HG02884 (cell line): ENCODE measurements around the gene CRB2.

Experiments used
- ATAC-seq: cut with Tn5 transposase; IDR thresholded peaks from one replicate; pipeline ENCODE4 v1.9.1; 2021; ENCODE audit warnings: mild to moderate bottlenecking, moderate library complexity; ENCODE audit not compliant: unreplicated experiment

CRB2 gene

DNA sequence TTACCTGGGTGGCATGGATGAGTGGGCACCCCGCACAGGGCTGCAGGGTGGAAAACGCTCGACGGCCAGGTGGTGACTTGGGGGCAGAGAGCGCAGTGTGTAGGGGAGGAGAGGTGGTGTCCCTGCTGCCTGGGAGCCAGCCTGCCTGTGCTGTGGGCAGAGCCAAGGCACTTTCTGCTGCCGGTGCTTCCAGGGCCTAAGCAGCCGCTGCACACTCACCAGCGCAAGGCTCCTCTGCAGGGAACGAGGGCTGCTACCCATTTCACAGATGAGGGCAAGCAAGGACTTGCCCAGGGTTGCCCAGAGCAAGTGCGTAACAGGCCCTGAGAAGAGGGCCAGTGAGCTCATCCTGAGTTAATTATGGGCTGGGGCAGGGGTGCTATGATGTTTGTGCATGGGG, 62.5 kb downstream of the CRB2 start:
- ATAC-seq, result no peak

DNA sequence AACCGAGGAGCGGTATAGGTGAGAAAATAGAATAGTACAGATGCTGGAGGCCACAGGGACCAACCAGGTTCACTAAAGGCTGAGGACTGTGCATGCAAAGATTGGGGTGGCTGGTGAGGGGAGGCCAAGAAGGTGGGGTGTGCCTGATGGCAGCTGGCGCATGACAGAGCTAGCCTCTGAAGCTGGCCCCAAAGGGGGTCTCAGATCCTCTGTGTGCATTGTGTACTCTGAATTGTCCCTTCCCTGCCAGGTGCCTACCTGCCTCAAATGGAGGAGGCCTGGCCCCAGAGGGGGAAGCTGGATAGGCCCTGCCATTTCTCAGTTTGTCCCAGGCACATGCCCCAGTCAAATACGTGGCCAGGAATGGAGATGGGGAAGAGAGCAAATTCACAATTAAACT, 63.1 kb downstream of the CRB2 start:
- ATAC-seq, result no peak

DNA sequence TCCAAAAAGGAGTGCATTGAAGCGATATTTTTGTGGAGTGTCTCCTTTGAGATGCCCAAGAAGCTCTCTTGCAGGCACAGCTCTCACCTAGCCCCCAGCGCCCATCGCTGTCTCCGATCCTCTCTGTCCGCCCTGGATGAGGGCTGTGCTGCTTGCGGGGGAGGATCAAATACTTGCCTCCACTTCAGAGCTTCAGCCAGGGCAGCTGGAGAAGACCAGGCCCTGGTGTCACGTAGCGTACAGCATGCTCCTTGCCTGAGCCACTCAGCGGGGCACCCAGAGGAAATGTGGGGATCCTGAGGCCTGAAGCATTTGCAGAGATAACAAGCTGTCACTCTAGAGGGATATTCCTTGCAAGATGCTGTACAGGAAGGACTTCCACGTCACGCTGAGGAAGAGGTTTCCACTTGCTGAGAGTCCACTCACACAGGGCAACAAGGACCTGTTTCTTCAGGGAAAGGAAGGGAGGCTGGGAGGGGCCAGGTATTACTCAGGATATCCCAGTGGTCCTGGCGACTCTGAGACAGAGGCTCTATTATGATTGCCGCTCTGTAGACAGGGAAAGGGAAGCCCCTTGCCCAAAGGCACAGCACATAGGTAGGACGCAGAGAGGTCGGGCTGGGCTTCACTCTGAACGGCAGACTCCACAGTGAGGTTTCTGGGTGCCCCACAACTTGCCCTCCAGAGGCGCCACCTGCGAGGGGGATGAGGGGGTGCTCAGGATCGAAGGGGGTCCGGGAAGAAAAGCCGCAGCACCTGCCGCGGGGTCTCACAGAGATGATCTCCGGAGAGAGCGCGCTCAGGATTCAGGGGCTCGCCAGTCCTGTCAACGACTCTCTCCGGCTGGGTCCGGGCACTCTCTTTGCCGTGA, 64.0 kb downstream of the CRB2 start:
- no peak for ATAC-seq

DNA sequence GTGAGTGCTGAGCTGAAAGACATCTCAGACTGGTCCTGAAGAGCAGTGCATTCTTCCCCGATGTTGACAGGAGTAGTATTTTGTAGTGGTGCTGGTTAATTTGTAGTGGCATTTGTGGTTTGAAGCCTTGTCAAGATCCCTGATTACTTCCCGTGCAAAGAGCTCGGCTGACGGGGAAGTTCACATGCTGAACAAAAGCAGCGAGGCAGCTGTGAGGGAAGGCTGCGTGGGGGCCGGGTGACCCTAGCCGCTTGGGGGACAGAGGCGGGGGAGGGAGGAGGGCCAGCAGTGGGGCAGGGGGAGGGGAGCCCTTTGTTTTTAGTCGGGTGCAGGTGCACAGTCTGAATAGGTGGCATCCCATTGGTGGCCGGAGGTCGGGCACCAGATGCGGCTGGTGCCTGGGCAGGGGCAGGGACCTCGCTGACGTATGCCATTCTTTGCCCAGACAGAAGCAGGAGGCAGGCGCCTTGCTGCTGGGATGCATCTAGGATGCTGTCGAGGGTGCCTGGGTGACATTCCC, 64.7 kb downstream of the CRB2 start:
- ATAC-seq, result no peak

DNA sequence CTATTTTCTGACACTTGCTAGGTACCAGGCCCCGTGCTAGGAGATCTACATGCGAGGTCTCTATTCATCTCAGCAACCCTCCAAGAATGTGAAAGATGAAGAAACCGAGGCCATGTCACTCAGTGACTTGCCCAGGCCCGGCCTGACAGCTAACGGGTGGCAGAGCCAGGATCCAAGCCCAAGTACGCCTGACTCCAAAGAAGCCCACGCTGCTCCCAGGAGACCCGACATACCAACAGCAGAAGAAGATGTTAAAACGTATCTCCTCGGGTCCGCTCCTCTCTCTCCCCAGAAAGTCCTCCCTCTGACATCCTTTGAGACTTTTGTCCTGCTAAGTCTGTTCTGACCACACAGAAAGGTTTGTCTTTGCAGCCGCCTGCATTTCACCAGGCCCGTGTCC, 65.2 kb downstream of the CRB2 start:
- no peak for ATAC-seq

DNA sequence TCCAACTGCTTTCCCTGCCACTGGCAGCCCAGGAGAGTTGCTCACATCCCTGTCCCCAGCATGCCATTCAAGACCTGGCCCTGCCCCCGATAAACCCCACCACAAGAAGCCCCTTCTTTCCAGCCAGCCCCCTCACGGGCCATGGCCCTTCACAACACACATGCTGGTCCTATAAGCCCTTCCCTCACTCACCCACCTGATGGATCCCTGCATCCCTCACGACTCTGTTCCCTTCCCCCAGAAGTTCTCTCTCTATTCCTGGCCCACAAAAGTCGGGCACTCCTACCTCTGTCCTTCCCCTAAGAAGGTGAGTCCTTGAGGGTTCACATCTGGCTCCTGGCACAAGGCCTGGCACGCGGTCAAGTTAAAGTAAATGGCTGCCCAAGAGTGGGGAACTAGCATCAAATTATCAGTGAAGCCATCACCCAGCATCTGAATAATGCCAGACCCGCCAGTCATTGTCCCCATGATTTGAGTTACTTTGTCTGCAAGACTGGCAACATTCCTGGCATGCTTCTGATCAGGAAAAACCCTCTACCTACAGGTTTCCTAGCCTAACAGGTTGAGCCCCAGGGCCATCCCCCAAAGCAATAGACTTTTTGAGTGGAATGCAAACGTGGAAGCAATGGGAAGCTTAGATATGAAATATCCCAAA, 65.9 kb downstream of the CRB2 start:
- ATAC-seq, result no peak

DNA sequence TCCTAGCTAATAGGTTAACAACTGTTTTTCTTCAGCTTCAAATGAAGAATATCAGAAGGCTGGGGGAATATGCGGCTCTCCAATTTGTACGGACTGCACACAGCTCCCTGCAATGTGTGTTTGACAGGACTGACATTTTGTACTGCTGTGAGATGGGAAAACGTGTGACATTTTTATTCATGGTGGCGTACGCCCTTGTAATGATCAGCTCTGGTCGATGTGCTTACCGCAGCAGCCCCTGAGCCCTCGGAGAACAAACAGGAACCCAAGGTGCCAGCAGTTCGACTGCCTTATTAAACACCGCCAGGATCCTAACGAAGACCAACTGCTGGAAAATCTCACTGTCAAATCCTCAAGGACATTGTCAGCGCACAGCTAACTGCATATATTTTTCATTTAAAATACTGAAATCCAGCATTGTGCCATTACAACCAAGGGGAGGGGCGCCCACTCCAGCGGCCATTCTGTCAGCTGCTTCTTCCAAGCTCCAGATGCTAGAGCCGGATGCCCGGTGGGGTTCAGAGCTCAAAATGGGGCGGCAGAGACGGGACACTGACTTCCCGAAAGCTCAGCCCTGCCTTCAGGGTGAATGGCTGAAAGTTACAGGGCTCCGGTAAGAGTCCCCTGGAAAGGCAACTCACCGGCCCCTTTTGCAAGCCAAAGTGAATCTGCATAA, 66.8 kb downstream of the CRB2 start:
- ATAC-seq, result no peak

DNA sequence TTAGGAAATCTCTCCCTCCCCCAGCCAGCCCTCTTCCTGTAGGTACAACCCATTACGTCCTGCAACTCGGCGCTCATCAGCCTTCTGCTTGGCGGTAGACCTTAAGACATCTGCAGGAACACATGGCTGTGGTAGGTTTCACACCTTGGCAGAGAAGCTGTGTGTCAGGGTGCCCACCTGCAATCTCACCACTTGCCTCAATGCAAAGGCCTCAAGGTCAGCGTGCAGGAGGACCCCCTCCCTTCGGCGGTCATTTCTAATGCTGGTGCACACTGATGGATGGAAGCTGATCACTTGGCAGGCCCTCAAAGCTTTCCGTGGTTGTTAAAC, 67.3 kb downstream of the CRB2 start:
- ATAC-seq, result no peak

DNA sequence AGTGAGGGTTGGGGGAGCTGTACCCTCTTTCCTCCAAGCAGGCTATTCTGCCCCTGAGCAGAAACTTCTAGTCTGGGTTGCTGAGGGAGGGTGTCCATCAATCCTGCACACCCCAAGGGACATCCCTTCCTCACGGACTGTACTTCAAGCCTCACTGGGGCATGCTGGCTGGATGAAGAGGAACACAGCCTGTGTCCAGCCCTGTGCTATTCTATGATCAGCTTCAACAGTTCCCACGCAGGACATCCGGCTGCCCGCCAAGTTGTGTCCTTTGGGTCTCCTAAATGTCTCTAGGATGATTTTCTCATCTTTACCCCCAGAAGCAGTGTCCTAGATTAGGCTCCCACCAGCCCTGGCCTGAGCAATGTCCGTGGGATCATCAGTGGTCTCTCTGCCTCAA, 68.1 kb downstream of the CRB2 start:
- no peak for ATAC-seq

DNA sequence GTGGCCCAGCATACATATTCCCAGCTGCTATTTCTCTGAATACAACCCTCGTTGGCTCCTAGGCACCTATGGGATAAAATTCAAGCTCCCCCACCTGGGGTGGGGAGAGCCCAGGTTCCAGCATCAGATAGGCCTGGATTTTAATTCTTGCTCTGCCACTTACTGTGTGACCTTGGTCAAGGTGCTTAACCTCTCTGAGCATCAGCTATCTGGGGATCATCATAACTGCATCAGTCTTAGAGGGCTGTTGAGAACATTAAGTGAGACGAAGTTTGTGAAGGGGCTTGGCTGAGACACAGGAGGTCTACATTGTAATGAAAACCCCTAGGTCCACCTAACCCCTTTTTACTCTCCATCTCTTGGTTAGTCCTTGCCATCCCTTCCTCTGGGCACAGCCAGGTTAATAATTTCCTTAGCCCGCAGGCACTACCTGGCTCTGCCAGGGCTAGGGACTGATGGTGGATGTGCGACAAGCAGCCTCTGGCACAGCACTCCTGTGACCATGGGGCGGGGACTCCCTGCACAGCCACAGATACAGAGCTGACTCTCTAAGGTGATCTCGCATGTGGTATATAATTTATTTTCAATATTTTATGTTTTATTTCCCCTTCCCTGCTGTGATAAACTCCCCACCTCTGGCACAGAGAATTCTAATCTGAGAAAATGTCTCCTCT, 68.7 kb downstream of the CRB2 start:
- no peak for ATAC-seq

DNA sequence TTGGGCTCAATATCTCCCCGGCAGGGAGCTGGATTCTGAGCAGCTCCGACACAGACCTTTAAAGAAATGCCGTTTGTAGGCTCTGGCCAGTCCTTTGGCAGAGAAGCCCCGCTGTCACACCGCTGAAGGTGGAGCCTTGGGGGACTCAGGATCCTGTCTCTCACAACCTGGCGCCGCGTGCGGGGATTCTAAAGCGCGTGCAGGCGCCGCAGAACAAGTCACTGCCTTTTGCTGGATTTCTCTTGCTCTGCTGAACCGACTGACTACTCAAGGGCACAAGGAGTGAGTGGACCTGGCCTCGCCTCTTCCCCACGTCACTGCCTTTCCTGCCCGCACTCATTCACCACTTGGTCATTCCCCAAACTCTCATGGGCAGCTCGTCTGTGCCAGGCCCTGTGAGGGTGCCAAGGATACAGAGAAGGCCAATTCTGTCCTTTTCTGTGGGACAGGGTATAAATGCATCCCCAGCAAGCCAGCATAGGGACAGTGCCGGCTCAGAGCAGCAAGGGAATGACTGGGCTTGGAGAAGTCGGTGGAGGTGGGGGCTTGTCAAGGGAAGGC, 69.3 kb downstream of the CRB2 start:
- ATAC-seq, result no peak

DNA sequence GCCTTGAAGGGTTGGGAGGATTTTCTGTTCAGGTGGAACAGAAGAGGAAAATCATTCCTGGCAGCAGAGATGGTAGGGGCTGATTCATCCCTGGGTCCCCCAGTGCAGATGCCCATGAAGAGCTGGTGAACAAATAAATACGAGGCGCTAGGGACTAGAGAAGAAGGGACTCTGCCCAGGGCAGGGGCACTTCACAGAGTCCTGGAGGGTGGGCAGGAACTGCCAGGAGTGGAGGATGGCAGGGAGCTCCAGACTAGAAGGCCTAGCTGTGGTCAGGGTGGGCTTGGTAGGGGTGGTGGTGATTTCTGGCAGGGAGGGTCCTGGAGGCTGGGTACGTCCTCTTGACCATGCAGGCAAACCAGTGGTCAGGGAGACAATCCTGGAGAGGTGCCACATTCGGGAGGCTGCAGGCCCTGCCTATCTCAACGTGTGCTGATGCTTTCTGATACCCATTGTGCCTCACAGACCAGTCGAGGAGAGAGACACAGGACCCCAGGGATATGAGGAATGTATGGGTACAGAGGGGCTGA, 69.9 kb downstream of the CRB2 start:
- no peak for ATAC-seq

DNA sequence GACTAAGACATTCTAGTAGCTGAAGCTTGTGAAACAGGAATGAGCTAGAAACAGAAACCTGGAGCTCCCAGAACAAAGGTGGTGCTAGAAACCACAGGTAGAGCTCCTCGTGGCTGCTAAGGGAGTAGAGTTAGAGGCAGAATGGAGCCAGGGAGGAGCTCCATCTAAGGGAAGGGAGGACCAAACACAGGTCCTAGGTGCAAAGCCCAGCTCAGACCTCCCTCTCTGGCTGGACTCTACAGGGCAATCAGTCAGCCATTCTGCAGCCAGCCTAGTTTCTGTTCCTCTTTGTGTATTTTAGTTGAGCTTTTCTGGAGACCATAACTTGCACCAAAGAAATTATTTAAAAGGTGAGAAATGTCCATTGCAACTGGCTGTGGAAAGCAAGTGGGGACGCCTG, 70.4 kb downstream of the CRB2 start:
- ATAC-seq, result no peak
